Upper lobe of left lung (tissue), 4 donors: ENCODE results near the gene SRPRA.

Experiments
- CTCF ChIP-seq, 6 experiments: fragments of 450-650 bp in 4 of 6; fragments of 200-600 bp in 2 of 6; sonication (generic) in 2 of 6; IDR thresholded peaks; one replicate each; pipeline ENCODE4 v1.5.1; 2016 to 2019; ENCODE audit warnings: antibody characterized with exemption in 6 of 6
- EP300 ChIP-seq, 4 donors: sonication (generic); formaldehyde crosslinking; IDR thresholded peaks; one replicate each; pipeline ENCODE4 v1.5.1; 2017; ENCODE audit warnings: antibody characterized with exemption in 4 of 4, control low read depth in 2 of 4
- POLR2A ChIP-seq, 4 donors: fragments of 450-650 bp; IDR thresholded peaks; one replicate each; pipeline ENCODE4 v1.5.1; 2016 to 2017; ENCODE audit warnings: antibody characterized with exemption in 4 of 4, mild to moderate bottlenecking in 2 of 4
- POLR2AphosphoS5 ChIP-seq, 2 donors: sonication (generic); formaldehyde crosslinking; IDR thresholded peaks; one replicate each; pipeline ENCODE4 v1.5.1; 2017; ENCODE audit warnings: antibody characterized with exemption in 2 of 2

DNA sequence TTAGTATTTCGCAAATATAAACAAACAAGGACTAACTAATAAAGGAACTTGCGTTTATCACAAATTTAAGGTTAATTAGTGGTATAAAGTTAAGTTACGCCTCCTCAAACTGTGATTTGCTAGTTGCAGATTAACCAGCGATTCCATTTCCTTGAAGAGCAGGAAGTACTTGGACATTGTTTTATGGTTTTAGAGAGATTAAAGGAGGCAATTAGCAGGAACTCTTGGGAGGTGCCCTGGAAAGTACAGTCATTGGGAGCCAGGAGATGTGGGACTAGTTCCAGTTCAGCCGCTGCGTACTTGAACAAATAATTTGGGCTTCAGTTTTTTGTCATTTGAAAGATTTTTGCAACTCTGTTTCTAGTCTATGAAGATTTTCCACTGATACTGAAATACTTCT is 53.9 kb downstream of the SRPRA start:
- TF ChIP-seq EP300 (IDR thresholded peaks at IDR 0.05) (no peak), POLR2A (IDR thresholded peaks at IDR 0.05) (no peak), CTCF (IDR thresholded peaks at IDR 0.05) (no peak), POLR2AphosphoS5 (IDR thresholded peaks at IDR 0.05) (no peak)
